Measurements from ENCODE around the gene TIAM2. TPM values are rescaled to one million over a fixed set of nuclear protein-coding genes. Genes with fewer than 3 reads are reported as not detected.

The TIAM2 gene
- total and polyA plus RNA-seq, 10 of the 15 experiments (the other 5 are each of a cell fraction or from before 2014, with no cell fraction given), result 1.1 to 10.5 (median 2.3) TPM

GRCh38 chr6:155088856-155089255 is 93.7 kb downstream of the TIAM2 start:
- Histone ChIP-seq H3K9me3 (replicated peaks; ENCODE audit: control insufficient read depth, insufficient read depth, low read length) (no peaks in the 10 kb centered on the region), H3K9ac (ENCODE audit: control insufficient read depth, insufficient read depth, low read length) (no peak overlapping the region), H3K4me2 (ENCODE audit: control insufficient read depth, insufficient read depth) (no peak overlapping the region), H3K4me3 (no peak overlapping the region), H3K36me3 (ENCODE audit: control insufficient read depth in 2 of 2, insufficient read depth in 2 of 2, low read length in 1 of 2) (no peaks in the 10 kb centered on the region), H3K4me1 (ENCODE audit: control insufficient read depth, insufficient read depth, low read length) (no peaks in the 10 kb centered on the region), H3K79me2 (ENCODE audit: control insufficient read depth, insufficient read depth, low read length) (no peaks in the 10 kb centered on the region), H4K20me1 (ENCODE audit: control insufficient read depth, insufficient read depth) (no peaks in the 10 kb centered on the region; the same call in 1 of the 2 replicates), H2AFZ (ENCODE audit: control insufficient read depth, low read depth, low read length) (no peak overlapping the region), H3K27me3 (replicated peaks in 1 of 2; ENCODE audit: control insufficient read depth in 2 of 2, insufficient read depth in 2 of 2, low read length in 1 of 2) (no peaks in the 10 kb centered on the region; a peak in 1 of 4 replicates), H3K27ac (ENCODE audit: control insufficient read depth, insufficient read depth) (no peak overlapping the region)
- POLR2A ChIA-PET, result no interaction called here
- ATAC-seq, result peak; percentile 74
- in situ Hi-C loops (cut with MboI) (no loop called here), intact Hi-C loops (cut with micrococcal nuclease; ENCODE audit: unreplicated experiment) (no loop called here)
- DNase-seq (ENCODE audit: low read depth, low spot score), result no peak
- RAD21 ChIA-PET (ENCODE audit: unreplicated experiment), result interaction anchor here (0.6 to 1.9 kb wide), 2 partner anchors 71 to 96 kb away, joined by 4 to 7 read pairs; no protein-coding TSS in a partner anchor
- CTCF ChIA-PET, result interaction anchor here (0.6 kb wide), 1 partner anchor 183 kb away, joined by 3 read pairs; no protein-coding TSS in a partner anchor
- TF ChIP-seq CBX3 (IDR thresholded peaks at IDR 0.05; ENCODE audit: borderline replicate concordance, low read depth) (no peak), IRF5 (IDR thresholded peaks at IDR 0.05; ENCODE audit: borderline replicate concordance) (no peak), FOXK2 (IDR thresholded peaks at IDR 0.05) (0 out of 2 replicates have a peak, but pooled peaks have one; percentile 32), TCF7 (IDR thresholded peaks at IDR 0.05; ENCODE audit: borderline replicate concordance) (no peak), MXI1 (IDR thresholded peaks at IDR 0.05; ENCODE audit: low read depth, low read length) (no peak), PBX3 (IDR thresholded peaks at IDR 0.05; ENCODE audit: insufficient replicate concordance, low read depth, low read length) (no peak)
- SMC1A ChIA-PET (ENCODE audit: uncharacterized antibody, unreplicated experiment), result interaction anchor here (0.9 to 3.2 kb wide), 3 partner anchors 8 to 383 kb away, joined by 3 to 11 read pairs (median 4); no protein-coding TSS in a partner anchor
- FAIRE-seq, result no peak
- no TSS peak for BruUV-seq (replicated peaks)
- 0% methylated on average over 1 of the region's 1 CpG for whole genome bisulfite sequencing (ENCODE audit: insufficient coverage, insufficient replicate concordance, low lambda C conversion rate, missing lambda C conversion rate)

Measured in GM12878 (cell line).